Measurements from ENCODE around the gene CNNM1. TPM values are rescaled to one million over a fixed set of nuclear protein-coding genes. Genes with fewer than 3 reads are reported as not detected.

Gene CNNM1
- total RNA-seq, 3 donors from 2014 or later (not counting 1 experiment from before 2014, with no cell fraction given): not detected

- Mint-ChIP-seq H3K27me3 (ENCODE audit: low read depth in 2 of 2) (peaks cover 0 to 5% of the 10 kb centered on the region in 2 donors), H3K4me3 (no peak overlapping the region), H3K4me1 (no peaks in the 10 kb centered on the region), H3K9me3 (no peaks in the 10 kb centered on the region), H3K27ac (no peak overlapping the region), H3K36me3 (no peaks in the 10 kb centered on the region)
- H3K9me3 ChIP-seq (ENCODE audit: control insufficient read depth, insufficient read depth, low read length): no peaks in the 10 kb centered on the region
- H3K36me3 ChIP-seq (ENCODE audit: control insufficient read depth, insufficient read depth, low read length): no peaks in the 10 kb centered on the region
- DNase-seq (no peak), ATAC-seq (no peak)
- TF ChIP-seq, protein P1, sequence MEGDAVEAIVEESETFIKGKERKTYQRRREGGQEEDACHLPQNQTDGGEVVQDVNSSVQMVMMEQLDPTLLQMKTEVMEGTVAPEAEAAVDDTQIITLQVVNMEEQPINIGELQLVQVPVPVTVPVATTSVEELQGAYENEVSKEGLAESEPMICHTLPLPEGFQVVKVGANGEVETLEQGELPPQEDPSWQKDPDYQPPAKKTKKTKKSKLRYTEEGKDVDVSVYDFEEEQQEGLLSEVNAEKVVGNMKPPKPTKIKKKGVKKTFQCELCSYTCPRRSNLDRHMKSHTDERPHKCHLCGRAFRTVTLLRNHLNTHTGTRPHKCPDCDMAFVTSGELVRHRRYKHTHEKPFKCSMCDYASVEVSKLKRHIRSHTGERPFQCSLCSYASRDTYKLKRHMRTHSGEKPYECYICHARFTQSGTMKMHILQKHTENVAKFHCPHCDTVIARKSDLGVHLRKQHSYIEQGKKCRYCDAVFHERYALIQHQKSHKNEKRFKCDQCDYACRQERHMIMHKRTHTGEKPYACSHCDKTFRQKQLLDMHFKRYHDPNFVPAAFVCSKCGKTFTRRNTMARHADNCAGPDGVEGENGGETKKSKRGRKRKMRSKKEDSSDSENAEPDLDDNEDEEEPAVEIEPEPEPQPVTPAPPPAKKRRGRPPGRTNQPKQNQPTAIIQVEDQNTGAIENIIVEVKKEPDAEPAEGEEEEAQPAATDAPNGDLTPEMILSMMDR (IDR thresholded peaks at IDR 0.05): no peak
- no peaks in the 10 kb centered on the region for H3K27me3 ChIP-seq (ENCODE audit: control insufficient read depth, insufficient read depth, low read length)
- H3K27ac ChIP-seq (ENCODE audit: low read length): no peak overlapping the region
- H3K4me3 ChIP-seq (ENCODE audit: low read length): no peak overlapping the region
- WGBS (ENCODE audit: insufficient coverage): 97% methylated on average over 4 of the region's 4 CpGs
- intact Hi-C loops (cut with micrococcal nuclease): no loop called here
- H3K4me1 ChIP-seq (ENCODE audit: control insufficient read depth, insufficient read depth, low read length): no peaks in the 10 kb centered on the region
Observed at GRCh38 chr10:99344715-99345114, 15.6 kb downstream of the CNNM1 start.

GRCh38 chr10:99345350-99345749, 16.2 kb downstream of the CNNM1 start:
- Histone ChIP-seq H3K4me1 (ENCODE audit: control insufficient read depth, insufficient read depth, low read length) (no peaks in the 10 kb centered on the region), H3K36me3 (ENCODE audit: control insufficient read depth, insufficient read depth, low read length) (no peaks in the 10 kb centered on the region), H3K27me3 (ENCODE audit: control insufficient read depth, insufficient read depth, low read length) (no peaks in the 10 kb centered on the region), H3K4me3 (ENCODE audit: low read length) (no peak overlapping the region), H3K9me3 (ENCODE audit: control insufficient read depth, insufficient read depth, low read length) (no peaks in the 10 kb centered on the region), H3K27ac (ENCODE audit: low read length) (no peak overlapping the region)
- no peak for ATAC-seq
- Mint-ChIP-seq H3K36me3 (no peaks in the 10 kb centered on the region), H3K4me3 (no peak overlapping the region), H3K9me3 (no peaks in the 10 kb centered on the region), H3K4me1 (no peaks in the 10 kb centered on the region), H3K27ac (no peak overlapping the region), H3K27me3 (ENCODE audit: low read depth in 2 of 2) (peaks cover 0 to 5% of the 10 kb centered on the region in 2 donors)
- intact Hi-C loops (cut with micrococcal nuclease): no loop called here
- DNase-seq: no peak
- TF ChIP-seq, protein P1 (IDR thresholded peaks at IDR 0.05): no peak
- 79% methylated on average over 1 of the region's 1 CpG for WGBS (ENCODE audit: insufficient coverage)

DNA sequence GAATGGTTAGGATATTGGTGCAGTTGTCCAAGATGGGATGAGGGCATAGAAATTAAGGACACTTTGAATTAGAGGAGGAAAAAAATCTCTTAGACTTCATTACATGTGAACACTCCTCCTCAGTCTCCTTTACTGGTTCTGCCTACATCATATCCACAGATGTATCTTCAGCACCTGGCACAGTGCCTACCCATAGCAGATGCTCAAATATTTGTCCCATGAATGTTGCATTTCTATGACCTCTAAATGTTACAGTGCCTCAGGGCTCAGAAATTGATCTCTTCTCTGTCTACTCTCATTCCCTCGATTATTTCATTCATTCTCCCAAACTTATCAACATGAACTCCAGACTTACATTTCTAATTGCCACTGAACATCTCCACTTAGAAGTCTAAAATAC, 17.1 kb downstream of the CNNM1 start:
- Histone ChIP-seq H3K27ac (ENCODE audit: low read length) (no peak overlapping the region), H3K4me3 (ENCODE audit: low read length) (no peak overlapping the region), H3K27me3 (ENCODE audit: control insufficient read depth, insufficient read depth, low read length) (no peaks in the 10 kb centered on the region), H3K4me1 (ENCODE audit: control insufficient read depth, insufficient read depth, low read length) (no peaks in the 10 kb centered on the region), H3K36me3 (ENCODE audit: control insufficient read depth, insufficient read depth, low read length) (no peaks in the 10 kb centered on the region), H3K9me3 (ENCODE audit: control insufficient read depth, insufficient read depth, low read length) (no peaks in the 10 kb centered on the region)
- Mint-ChIP-seq H3K27me3 (ENCODE audit: low read depth in 2 of 2) (peaks cover 0 to 1% of the 10 kb centered on the region in 2 donors), H3K4me1 (no peaks in the 10 kb centered on the region), H3K36me3 (no peaks in the 10 kb centered on the region), H3K27ac (no peak overlapping the region), H3K9me3 (no peaks in the 10 kb centered on the region), H3K4me3 (no peak overlapping the region)
- intact Hi-C loops (cut with micrococcal nuclease): no loop called here
- TF ChIP-seq, protein P1 (IDR thresholded peaks at IDR 0.05): no peak
- ATAC-seq: no peak
- DNase-seq: no peak
- WGBS (ENCODE audit: insufficient coverage): 90% methylated on average over 1 of the region's 1 CpG

GRCh38 chr10:99347672-99348071, 18.5 kb downstream of the CNNM1 start:
- H3K27ac Mint-ChIP-seq: no peak overlapping the region
- peaks cover 4 to 12% of the 10 kb centered on the region in 2 donors for H3K27me3 Mint-ChIP-seq (ENCODE audit: low read depth in 2 of 2)

More at GRCh38 chr10:99347672-99348071, 18.5 kb downstream of the CNNM1 start:
- intact Hi-C loops (cut with micrococcal nuclease): no loop called here
- H3K9me3 ChIP-seq (ENCODE audit: control insufficient read depth, insufficient read depth, low read length): no peaks in the 10 kb centered on the region
- no peaks in the 10 kb centered on the region for H3K4me1 ChIP-seq (ENCODE audit: control insufficient read depth, insufficient read depth, low read length)
- H3K36me3 ChIP-seq (ENCODE audit: control insufficient read depth, insufficient read depth, low read length): no peaks in the 10 kb centered on the region
- ATAC-seq (no peak), DNase-seq (no peak)
- H3K27ac ChIP-seq (ENCODE audit: low read length): no peak overlapping the region
- Mint-ChIP-seq H3K4me3 (no peak overlapping the region), H3K36me3 (no peaks in the 10 kb centered on the region), H3K9me3 (no peaks in the 10 kb centered on the region), H3K4me1 (no peaks in the 10 kb centered on the region)
- TF ChIP-seq, protein P1 (IDR thresholded peaks at IDR 0.05): no peak
- no peaks in the 10 kb centered on the region for H3K27me3 ChIP-seq (ENCODE audit: control insufficient read depth, insufficient read depth, low read length)
- H3K4me3 ChIP-seq (ENCODE audit: low read length): no peak overlapping the region
- WGBS (ENCODE audit: insufficient coverage): 88% methylated on average over 4 of the region's 5 CpGs

All from natural killer cell (primary cell).